Astrocyte of the cerebellum (primary cell): ENCODE results near the gene PGM2.
A peak's percentile ranks its signal among the peaks of the same experiment; 100 is the strongest.
"Not testable (repeated sequence)": the region's sequence is repeated elsewhere in the genome, so short reads cannot be mapped to it uniquely, and the experiment has no call there.

Experiments used
- DNase-seq: peaks from one replicate; pipeline ENCODE4 v3.0.0-alpha.2; 2011; ENCODE audit warnings: low read depth
- H3K4me3 ChIP-seq: 2 replicates; pipeline ENCODE4 v1.5.1; 2011; ENCODE audit warnings: mild to moderate bottlenecking, low read depth, low read length, moderate library complexity
- CTCF ChIP-seq: IDR thresholded peaks from 2 replicates; pipeline ENCODE4 v1.5.1; 2012; ENCODE audit warnings: low read length, low read depth, moderate library complexity, mild to moderate bottlenecking; ENCODE audit errors: missing control alignments
- in situ Hi-C: cut with HindIII; loops from 2 replicates; pipeline ENCODE4 v1.10.0; 2017; ENCODE audit warnings: low sequenced_read_pairs

PGM2 gene

GRCh38 chr4:37815591-37815990, 10.9 kb upstream of the PGM2 start:
- no peak for DNase-seq
- in situ Hi-C loops = no loop called here
- TF ChIP-seq CTCF = no peak
- H3K4me3 ChIP-seq = no peak overlapping the region

GRCh38 chr4:37816006-37816405, 10.5 kb upstream of the PGM2 start:
- TF ChIP-seq CTCF = no peak
- in situ Hi-C loops = no loop called here
- no peak for DNase-seq
- no peak overlapping the region for H3K4me3 ChIP-seq

GRCh38 chr4:37816719-37817118, 9.8 kb upstream of the PGM2 start:
- TF ChIP-seq CTCF = no peak
- H3K4me3 ChIP-seq = no peak overlapping the region
- DNase-seq = no peak
- in situ Hi-C loops = no loop called here

- no peak for TF ChIP-seq CTCF
- H3K4me3 ChIP-seq = no peak overlapping the region
- DNase-seq = no peak
- in situ Hi-C loops = no loop called here
Observed at GRCh38 chr4:37818752-37819151, 7.7 kb upstream of the PGM2 start.

GRCh38 chr4:37820458-37820857, 6.0 kb upstream of the PGM2 start:
- in situ Hi-C loops, DNase-seq: not testable (repeated sequence)

GRCh38 chr4:37821953-37822605, 4.4 kb upstream of the PGM2 start:
- no peak for TF ChIP-seq CTCF
- DNase-seq = no peak
- in situ Hi-C loops = no loop called here

More at GRCh38 chr4:37820458-37820857, 6.0 kb upstream of the PGM2 start:
- not testable (repeated sequence) for H3K4me3 ChIP-seq

GRCh38 chr4:37825501-37825900, 985 bp upstream of the PGM2 start:
- in situ Hi-C loops, DNase-seq: not testable (repeated sequence)
- H3K4me3 ChIP-seq = peak overlapping the region; percentile 84

More at GRCh38 chr4:37821953-37822605, 4.4 kb upstream of the PGM2 start:
- no peak overlapping the region for H3K4me3 ChIP-seq

- no peak for TF ChIP-seq CTCF
- DNase-seq = no peak
- peak overlapping the region; percentile 84 for H3K4me3 ChIP-seq
- in situ Hi-C loops = no loop called here
Observed at GRCh38 chr4:37825968-37826294, 555 bp upstream of the PGM2 start.
